Sigmoid colon (tissue), 7 donors: Measurements from ENCODE around the gene XAF1. TPM values are rescaled to one million over a fixed set of nuclear protein-coding genes. Genes with fewer than 3 reads are reported as not detected.

ENCODE experiments used
- DNase-seq: peaks from one replicate; pipeline ENCODE4 v3.0.0-alpha.2; 2019
- H3K27ac ChIP-seq, 4 donors: fragments of 200-600 bp; sonication (generic); one replicate each; pipeline ENCODE4 v1.5.1; 2016 to 2019; ENCODE audit warnings: mild to moderate bottlenecking in 1 of 4
- H3K27me3 ChIP-seq, 3 donors: fragments of 200-600 bp; sonication (generic); one replicate each; pipeline ENCODE4 v1.5.1; 2019; ENCODE audit warnings: mild to moderate bottlenecking in 1 of 3
- H3K36me3 ChIP-seq, 4 donors: fragments of 200-600 bp; sonication (generic); one replicate each; pipeline ENCODE4 v1.5.1; 2016 to 2019
- H3K4me1 ChIP-seq, 4 donors: fragments of 200-600 bp; sonication (generic); one replicate each; pipeline ENCODE4 v1.5.1; 2017 to 2019
- H3K4me3 ChIP-seq, 4 donors: fragments of 200-600 bp; sonication (generic); one replicate each; pipeline ENCODE4 v1.5.1; 2017 to 2019; ENCODE audit warnings: mild to moderate bottlenecking in 2 of 4, moderate library complexity in 1 of 4
- H3K9me3 ChIP-seq, 4 donors: fragments of 200-600 bp in 3 of 4; sonication (generic) in 3 of 4; one replicate each; pipeline versions ENCODE4 v1.5.1 to v1.6.1; 2013 to 2019
- CTCF ChIP-seq, 4 experiments: fragments of 450-650 bp in 3 of 4; fragments of 200-600 bp in 1 of 4; IDR thresholded peaks; one replicate each; pipeline ENCODE4 v1.5.1; 2016 to 2019; ENCODE audit warnings: antibody characterized with exemption in 4 of 4, mild to moderate bottlenecking in 3 of 4, moderate library complexity in 2 of 4
- EP300 ChIP-seq, 4 donors: sonication (generic); formaldehyde crosslinking; IDR thresholded peaks; one replicate each; pipeline ENCODE4 v1.6.1; 2017; ENCODE audit warnings: antibody characterized with exemption in 4 of 4
- POLR2A ChIP-seq, 2 donors: fragments of 450-650 bp; IDR thresholded peaks; one replicate each; pipeline ENCODE4 v1.6.1; 2016; ENCODE audit warnings: antibody characterized with exemption in 2 of 2, mild to moderate bottlenecking in 2 of 2, moderate library complexity in 2 of 2
- POLR2AphosphoS5 ChIP-seq, 4 donors: sonication (generic); formaldehyde crosslinking; IDR thresholded peaks; one replicate each; pipeline ENCODE4 v1.6.1; 2017; ENCODE audit warnings: antibody characterized with exemption in 4 of 4
- WGBS, 2 donors: extraction: QIAGEN DNeasy Blood & Tissue Kit; methylation state at CpG; one replicate each; pipeline ENCODE4 v1.1.7; 2013; 5-methylcytosine and 5-hydroxymethylcytosine counted together
- intact Hi-C: fragments of 100-400 bp; cut with DNase I; formaldehyde crosslinking; loops from one replicate; pipeline ENCODE4 v1.15.1; 2023
- polyA plus RNA-seq, 3 donors: library from polyadenylated mRNA; stranded (reverse); fragments of 200-250 nt; gene quantifications; one replicate each; pipeline ENCODE4 v1.2.3, GENCODE V29; 2013
- total RNA-seq, 4 donors: library from RNA; depleted of rRNA; stranded (reverse); fragments of >200 nt; gene quantifications; one replicate each; pipeline ENCODE4 v1.1.0, GENCODE V29; 2016
- donor health status: healthy with polysubstance abuse.
- donor health status: Bipolar disorder and iron deficiency.
- donor health status: healthy.

The XAF1 gene
- total and polyA plus RNA-seq, 7 donors, result 3.2 to 64.1 (median 30.0) TPM

- H3K4me1 ChIP-seq, result no peaks in the 10 kb centered on the region
- peaks cover 0 to 7% (median 0%) of the 10 kb centered on the region in 3 donors for H3K27me3 ChIP-seq
- no peak for DNase-seq
- no peak overlapping the region for H3K4me3 ChIP-seq
- no peaks in the 10 kb centered on the region for H3K9me3 ChIP-seq
- WGBS, 2 donors, result 79 to 95% methylated on average over 2 of the region's 2 CpGs
- H3K36me3 ChIP-seq, result no peaks in the 10 kb centered on the region
- no peak overlapping the region for H3K27ac ChIP-seq
- TF ChIP-seq CTCF (IDR thresholded peaks at IDR 0.05), result no peak
- TF ChIP-seq POLR2AphosphoS5 (IDR thresholded peaks at IDR 0.05), result no peak
- TF ChIP-seq EP300 (IDR thresholded peaks at IDR 0.05), result no peak
- no peak for TF ChIP-seq POLR2A (IDR thresholded peaks at IDR 0.05)
- intact Hi-C loops, result no loop called here
Observed at GRCh38 chr17:6796887-6797490, 41.1 kb downstream of the XAF1 start.

DNA sequence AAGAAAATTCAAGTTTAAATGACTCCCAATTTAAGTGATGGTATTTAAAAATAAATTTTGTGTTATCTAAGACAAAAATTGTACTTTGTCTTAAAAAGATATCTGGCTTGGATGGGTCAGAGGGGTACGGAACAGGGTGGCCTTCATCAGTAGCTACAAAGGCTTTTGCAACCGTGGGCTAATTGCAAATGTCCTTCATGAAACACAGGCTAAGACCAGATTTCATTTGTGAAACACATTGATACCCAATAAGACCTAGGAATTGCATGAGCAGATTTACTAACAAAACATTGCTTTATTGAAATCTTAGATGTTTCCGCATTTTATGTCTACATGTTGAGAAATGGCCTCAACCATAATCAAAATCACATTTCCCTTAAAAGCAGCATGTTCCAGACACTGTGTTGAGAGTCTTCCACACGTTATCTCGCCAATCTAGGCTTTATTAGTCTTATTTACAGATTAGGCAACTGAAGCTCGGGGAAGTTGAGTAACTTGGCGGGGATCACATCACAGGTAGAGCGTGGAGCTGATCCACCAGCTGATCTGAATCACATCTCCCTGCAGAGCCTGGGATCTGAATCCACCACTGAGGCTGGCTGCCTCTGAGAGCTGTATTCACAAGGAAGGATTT, 42.0 kb downstream of the XAF1 start:
- intact Hi-C loops, result no loop called here
- DNase-seq, result no peak
- no peaks in the 10 kb centered on the region for H3K4me1 ChIP-seq
- H3K4me3 ChIP-seq, result no peak overlapping the region
- no peaks in the 10 kb centered on the region for H3K9me3 ChIP-seq
- 63 to 84% methylated on average over 8 of the region's 8 CpGs for WGBS, 2 donors
- no peak for TF ChIP-seq POLR2A (IDR thresholded peaks at IDR 0.05)
- TF ChIP-seq POLR2AphosphoS5 (IDR thresholded peaks at IDR 0.05), result no peak
- no peak for TF ChIP-seq CTCF (IDR thresholded peaks at IDR 0.05)
- no peak for TF ChIP-seq EP300 (IDR thresholded peaks at IDR 0.05)
- no peaks in the 10 kb centered on the region for H3K27me3 ChIP-seq
- no peaks in the 10 kb centered on the region for H3K36me3 ChIP-seq
- H3K27ac ChIP-seq, result no peak overlapping the region

- H3K36me3 ChIP-seq, result no peaks in the 10 kb centered on the region
- no peak for TF ChIP-seq POLR2A (IDR thresholded peaks at IDR 0.05)
- no peak for TF ChIP-seq CTCF (IDR thresholded peaks at IDR 0.05)
- no peak for TF ChIP-seq EP300 (IDR thresholded peaks at IDR 0.05)
- no peak for TF ChIP-seq POLR2AphosphoS5 (IDR thresholded peaks at IDR 0.05)
- no peak overlapping the region for H3K4me3 ChIP-seq
- WGBS, 2 donors, result 75 to 81% methylated on average over 6 of the region's 6 CpGs
- no peaks in the 10 kb centered on the region for H3K27me3 ChIP-seq
- intact Hi-C loops, result no loop called here
- DNase-seq, result no peak
- no peak overlapping the region for H3K27ac ChIP-seq
- no peaks in the 10 kb centered on the region for H3K9me3 ChIP-seq
- H3K4me1 ChIP-seq, result no peaks in the 10 kb centered on the region
Observed at GRCh38 chr17:6799738-6800137, 43.9 kb downstream of the XAF1 start.

GRCh38 chr17:6800422-6801027, 44.7 kb downstream of the XAF1 start:
- H3K9me3 ChIP-seq, result no peaks in the 10 kb centered on the region
- TF ChIP-seq POLR2A (IDR thresholded peaks at IDR 0.05), result no peak
- TF ChIP-seq POLR2AphosphoS5 (IDR thresholded peaks at IDR 0.05), result no peak
- no peak for TF ChIP-seq EP300 (IDR thresholded peaks at IDR 0.05)
- no peak overlapping the region for H3K4me3 ChIP-seq
- intact Hi-C loops, result no loop called here
- H3K4me1 ChIP-seq, result no peaks in the 10 kb centered on the region
- H3K36me3 ChIP-seq, result no peaks in the 10 kb centered on the region
- no peaks in the 10 kb centered on the region for H3K27me3 ChIP-seq
- 89 to 90% methylated on average over 13 of the region's 13 CpGs for WGBS, 2 donors
- DNase-seq, result no peak
- no peak overlapping the region for H3K27ac ChIP-seq

DNA sequence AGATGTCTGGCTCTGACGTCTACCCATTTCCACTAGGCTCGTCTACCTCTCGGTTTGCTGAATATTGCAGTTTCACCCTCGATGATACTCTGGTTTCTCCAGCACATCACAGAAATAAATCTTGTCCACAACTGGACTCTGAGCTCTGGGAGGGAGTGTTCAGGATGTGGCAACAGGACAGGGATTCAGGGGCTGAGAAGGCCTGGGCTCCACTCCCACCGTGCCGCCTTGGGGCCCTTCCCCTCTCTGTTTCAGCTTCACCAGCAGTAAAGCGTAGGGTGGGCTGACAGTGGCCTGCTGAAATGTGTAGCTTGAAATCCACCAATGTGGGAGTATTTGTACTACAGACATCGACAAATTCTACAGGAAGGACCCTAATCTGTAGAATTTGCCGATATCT, 55.7 kb downstream of the XAF1 start:
- peaks cover 0 to 4% (median 0%) of the 10 kb centered on the region in 3 donors for H3K27me3 ChIP-seq
- H3K36me3 ChIP-seq, result no peaks in the 10 kb centered on the region
- H3K9me3 ChIP-seq, result peaks cover 0 to 4% (median 0%) of the 10 kb centered on the region in 4 donors
- WGBS, 2 donors, result 87 to 92% methylated on average over 9 of the region's 9 CpGs
- intact Hi-C loops, result no loop called here
- no peak overlapping the region for H3K27ac ChIP-seq
- DNase-seq, result no peak
- TF ChIP-seq POLR2A (IDR thresholded peaks at IDR 0.05) (no peak), CTCF (IDR thresholded peaks at IDR 0.05) (no peak), POLR2AphosphoS5 (IDR thresholded peaks at IDR 0.05) (no peak), EP300 (IDR thresholded peaks at IDR 0.05) (no peak)
- H3K4me3 ChIP-seq, result no peak overlapping the region
- no peaks in the 10 kb centered on the region for H3K4me1 ChIP-seq
